ENCODE data around the gene AKAP8.
"Not testable (repeated sequence)": the region's sequence is repeated elsewhere in the genome, so short reads cannot be mapped to it uniquely, and the experiment has no call there.

The AKAP8 gene

GRCh38 chr19:15403151-15403531 is 23.6 kb upstream of the AKAP8 start:
- no peak for DNase-seq

DNA sequence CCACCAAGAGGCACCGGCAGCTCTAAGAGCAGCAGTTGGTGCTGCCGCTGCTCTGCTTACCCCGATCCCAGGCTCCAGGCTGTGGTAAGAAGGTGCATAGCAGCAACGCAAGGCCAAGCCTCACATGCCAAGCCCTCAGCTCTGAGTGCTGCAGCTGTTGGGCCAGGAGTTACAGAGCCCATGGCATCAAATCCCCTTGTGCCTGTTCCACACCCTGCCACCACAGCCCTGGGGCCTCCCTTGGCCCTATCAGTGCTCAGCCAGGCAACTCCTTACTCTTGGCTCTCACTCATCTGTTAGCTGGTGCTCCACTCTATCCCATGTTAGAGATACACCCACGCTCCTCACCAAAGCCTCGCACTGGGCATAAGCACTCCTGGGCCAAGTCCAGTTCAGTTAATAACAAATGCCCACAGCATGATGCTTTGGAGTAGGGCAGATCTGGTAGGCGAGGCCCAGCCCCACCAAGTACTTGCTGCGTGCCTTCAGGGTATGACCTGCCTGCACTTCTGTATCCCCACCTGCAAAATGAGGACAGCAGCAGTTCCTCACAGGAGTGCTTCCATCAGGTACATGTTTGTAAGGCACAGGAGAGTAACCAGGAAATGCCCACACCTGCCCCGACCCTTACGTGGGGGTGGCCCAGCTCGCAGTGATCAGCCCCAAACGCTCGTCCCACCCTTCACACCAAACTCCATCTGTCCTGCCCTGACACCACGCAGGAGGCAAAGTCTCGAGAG is 23.0 kb upstream of the AKAP8 start:
- no peak for DNase-seq

GRCh38 chr19:15401397-15401710 is 21.8 kb upstream of the AKAP8 start:
- DNase-seq = no peak

DNA sequence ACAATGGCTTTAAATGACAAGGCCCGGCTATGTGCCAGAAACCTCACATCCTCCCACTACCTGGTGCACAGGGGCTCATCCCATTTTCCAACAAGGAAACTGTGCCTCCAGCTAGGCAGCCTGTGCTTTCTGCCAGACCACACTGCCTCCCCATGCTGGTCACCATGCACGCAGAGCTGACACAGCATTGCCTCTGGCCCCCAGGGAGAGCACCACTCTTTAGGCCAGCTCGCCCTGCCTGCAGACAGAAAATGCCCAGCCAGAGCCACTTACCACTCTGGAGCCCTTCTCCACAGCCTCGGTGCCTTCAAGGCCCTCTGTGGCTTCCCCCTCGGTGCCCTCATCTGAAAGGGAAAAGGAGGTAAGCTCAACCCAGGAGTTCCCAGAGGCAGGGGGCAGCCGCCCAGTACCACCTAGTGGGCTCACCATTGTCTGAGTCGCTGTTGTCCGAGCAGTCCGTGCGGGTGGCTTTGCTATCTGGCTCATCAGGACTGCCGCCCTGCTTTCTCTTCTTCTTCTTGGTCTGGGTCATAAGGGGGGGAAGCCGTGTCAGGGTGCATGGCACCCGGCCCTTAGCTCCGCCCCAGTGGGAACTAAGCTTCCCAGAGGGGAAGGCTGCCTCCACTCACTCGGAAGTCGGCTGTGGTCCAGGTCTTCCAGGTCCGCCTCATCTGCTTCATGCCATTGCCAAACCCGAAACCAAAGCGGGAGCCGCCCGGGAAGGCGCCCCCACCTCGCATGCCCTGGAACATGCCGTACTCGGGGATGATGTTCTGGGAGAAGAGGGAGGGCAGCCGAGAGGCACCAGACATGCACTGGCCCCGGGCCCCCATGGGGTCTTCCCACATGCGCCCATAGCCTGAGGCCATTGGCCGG is 21.2 kb upstream of the AKAP8 start:
- no peak for DNase-seq

DNA sequence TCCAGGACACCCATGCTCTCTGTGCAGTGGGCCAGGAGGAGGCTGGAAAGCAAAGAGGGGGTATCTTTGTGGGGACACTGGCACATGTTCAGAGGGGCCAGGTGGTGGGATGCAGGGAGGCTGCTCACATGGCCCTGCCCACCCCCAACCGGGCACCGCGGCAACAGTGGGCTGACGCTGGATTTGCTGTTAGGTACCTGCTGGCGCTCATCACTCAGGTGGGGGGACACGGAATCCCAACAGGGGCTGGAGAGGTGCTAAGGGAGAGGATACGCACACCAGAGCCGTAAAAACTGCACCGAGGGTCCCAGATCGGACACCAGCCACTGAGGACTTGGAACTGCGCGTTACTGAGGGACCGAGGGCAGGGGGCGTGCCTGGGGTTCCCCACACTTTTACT is 20.0 kb upstream of the AKAP8 start:
- DNase-seq = no peak

GRCh38 chr19:15399234-15399515 is 19.6 kb upstream of the AKAP8 start:
- DNase-seq = no peak

DNA sequence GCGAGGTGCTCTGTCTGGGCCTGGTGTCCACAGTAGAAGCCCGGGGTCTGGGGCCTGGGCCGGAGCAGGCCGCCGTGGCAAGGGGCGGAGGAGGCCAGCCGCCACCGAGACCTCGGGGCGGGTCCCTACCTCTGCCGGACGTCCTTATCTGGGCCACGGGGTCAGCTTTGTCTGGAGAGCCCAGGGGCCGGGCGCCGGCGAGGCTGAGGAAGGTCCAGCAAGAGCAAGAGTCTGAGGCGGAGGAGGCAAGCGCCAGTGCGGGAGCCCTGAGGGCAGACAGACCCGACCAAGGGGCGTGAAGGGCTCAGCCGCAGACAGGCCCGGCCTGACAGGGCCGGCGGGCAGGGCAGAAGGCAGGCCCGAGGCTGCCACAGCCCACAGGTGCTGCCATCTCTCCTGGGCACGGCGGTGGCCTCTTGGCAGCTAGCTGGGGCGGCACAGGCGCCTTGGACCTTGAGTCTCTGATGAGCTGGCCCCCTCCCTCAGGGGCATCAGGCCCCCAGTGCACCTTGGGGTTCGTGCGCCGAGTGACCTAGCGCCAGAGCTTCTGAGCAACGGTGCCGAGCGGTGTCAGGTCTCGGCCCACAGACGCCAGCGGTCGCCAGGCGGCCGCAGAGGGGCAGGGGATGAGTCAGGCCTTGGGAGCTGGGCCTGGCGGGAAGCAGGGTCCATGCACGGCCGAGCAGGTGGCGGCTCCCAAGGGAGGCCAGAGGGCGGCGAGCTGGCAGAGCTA is 19.1 kb upstream of the AKAP8 start:
- no peak for DNase-seq

- DNase-seq = no peak
Observed at GRCh38 chr19:15397782-15398181, 18.2 kb upstream of the AKAP8 start.

- DNase-seq = no peak
Observed at GRCh38 chr19:15397236-15397635, 17.6 kb upstream of the AKAP8 start.

DNA sequence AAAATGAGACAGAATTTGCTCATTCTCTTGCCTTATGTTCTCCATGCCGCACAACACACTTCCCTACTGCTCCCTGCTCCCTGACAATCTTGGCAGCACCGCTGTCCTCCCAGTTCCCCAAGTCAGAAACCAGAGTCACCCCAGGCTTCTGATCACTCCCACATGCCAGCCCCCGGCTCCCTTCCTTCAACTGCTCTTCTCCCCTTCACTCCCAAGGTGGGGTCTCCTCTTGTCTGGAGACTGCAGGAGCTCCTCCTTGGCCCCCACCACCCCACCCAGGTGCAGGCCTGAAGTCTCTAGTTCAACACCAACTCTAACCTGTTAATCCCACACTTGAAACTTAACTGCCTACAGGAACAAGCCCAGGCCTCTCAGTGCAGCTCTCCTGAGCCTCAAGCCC is 16.8 kb upstream of the AKAP8 start:
- no peak for DNase-seq

DNA sequence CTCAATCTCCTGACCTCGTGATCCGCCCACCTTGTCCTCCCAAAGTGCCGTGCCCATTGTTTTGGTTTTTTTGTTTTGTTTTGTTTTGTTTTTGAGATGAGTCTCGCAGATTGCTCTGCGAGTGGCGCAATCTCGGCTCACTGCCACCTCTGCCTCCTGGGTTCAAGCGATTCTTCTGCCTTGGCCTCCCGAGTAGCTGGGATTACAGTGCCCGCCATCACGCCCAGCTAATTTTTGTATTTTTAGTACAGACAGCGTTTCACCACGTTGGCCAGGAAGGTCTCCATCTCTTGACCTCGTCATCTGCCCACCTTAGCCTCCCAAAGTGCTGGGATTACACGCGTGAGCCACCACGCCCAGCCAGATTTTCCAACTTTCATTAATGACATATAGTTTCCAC is 15.7 kb upstream of the AKAP8 start:
- DNase-seq = not testable (repeated sequence)

DNA sequence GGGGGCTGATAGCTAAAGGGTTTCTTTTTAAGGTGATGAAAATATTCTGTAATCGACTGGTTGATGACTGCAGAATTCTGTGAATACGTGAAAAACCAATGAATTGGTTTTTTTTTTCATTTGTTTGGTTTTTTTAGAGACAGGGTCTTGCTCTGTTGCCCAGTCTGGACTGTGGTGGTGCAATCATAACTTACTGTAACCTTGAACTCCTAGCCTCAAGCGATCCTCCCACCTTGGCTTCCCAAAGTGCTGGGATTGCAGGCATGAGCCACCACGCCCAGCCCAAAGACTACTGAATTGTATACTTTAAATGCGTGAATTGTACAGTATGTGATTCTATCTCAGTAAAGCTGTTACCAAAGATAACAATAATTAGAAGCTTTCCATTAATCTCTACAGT is 14.8 kb upstream of the AKAP8 start:
- DNase-seq = no peak

DNA sequence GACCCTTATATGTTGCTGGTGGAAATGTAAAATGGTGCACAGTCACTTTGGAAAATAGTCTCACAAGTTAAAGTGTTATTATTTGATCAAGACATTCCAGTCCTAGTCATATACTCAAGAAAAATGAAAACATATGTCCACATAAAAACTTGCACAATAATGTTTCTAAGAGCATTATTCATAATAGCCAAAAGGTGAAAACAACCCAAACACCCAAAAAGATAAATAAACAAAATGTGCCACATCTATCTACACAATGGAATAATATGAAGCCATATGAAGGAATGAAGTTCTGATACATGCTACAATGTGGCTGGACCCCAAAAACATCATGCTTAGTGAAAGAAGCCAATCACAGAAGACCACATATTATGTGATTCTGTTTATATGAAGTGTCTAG is 14.4 kb upstream of the AKAP8 start:
- no peak for DNase-seq

DNA sequence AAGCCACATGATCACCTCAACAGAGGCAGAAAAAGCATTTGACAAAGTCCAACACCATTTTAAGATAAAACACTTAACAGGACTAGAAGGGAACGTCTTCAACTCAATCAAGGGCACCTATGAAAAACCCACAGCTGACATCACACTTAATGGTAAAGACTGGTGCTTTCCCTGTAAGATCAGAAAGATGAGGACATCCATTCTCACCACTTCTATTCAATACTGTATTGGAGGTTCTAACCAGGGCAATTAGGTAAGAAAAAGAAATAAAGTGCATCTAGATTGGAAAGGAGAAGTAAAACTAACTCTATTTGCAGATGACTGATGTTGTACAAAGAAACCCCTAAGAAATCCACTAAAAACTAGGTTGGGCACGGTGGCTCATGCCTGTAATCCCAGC is 11.2 kb upstream of the AKAP8 start:
- no peak for DNase-seq

DNA sequence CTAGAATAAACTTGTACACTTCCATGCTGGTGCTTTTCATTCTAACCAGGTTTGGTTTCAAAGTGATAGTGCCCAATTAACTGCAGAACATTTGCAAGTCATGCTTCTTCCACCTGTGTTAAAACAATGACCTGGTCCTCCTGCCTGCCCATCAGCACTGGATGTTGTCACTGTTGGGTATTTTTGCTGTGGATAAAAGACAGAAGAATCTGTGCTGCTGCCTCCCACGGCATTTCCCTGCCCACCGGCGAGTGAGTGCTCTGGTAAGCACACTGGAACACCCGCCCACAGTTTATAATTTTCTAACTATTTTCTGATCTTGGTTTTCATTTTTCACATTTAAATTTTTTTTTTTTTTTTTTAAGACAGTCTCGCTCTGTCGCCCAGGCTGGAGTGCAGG is 2.3 kb upstream of the AKAP8 start:
- DNase-seq = no peak

GRCh38 chr19:15381429-15381828 is 1.8 kb upstream of the AKAP8 start:
- DNase-seq = no peak

DNA sequence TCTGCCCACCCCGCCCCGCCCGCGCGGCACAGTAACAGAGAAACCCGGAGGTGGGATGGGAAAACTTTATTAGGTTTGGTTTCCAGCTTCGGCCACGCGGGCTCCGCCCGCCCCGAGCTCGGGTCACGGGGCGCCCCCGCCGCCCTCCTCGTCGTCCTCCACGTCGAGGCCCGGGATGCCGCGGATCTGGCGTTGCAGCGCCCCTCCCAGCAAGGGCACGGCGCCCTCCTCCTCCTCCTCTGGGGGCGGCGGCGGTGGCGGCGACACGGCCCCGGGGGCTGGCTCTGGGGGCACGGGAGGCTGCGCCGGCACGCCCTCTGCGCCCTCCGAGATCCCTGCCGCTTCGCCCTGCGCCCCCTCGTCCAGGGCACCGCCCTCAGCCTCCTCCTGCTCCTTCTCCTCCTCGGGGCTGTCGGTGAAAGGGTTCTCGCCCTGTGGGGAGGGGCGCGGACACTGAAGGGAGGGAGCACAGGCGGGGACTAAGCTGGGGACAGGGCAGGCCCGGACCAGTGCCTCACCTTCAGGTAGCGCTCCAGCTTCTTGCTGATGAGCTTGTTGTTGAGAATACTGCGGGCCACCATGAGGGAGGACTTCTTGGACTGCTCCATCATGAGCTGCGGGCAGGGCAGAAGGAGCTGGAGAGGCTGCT is 536 bp upstream of the AKAP8 start:
- no peak for DNase-seq

- DNase-seq = peak; percentile 80
Observed at GRCh38 chr19:15378534-15379082, 979 bp downstream of the AKAP8 start.

- no peak for DNase-seq
Observed at GRCh38 chr19:15374796-15375440, 4.7 kb downstream of the AKAP8 start.

DNA sequence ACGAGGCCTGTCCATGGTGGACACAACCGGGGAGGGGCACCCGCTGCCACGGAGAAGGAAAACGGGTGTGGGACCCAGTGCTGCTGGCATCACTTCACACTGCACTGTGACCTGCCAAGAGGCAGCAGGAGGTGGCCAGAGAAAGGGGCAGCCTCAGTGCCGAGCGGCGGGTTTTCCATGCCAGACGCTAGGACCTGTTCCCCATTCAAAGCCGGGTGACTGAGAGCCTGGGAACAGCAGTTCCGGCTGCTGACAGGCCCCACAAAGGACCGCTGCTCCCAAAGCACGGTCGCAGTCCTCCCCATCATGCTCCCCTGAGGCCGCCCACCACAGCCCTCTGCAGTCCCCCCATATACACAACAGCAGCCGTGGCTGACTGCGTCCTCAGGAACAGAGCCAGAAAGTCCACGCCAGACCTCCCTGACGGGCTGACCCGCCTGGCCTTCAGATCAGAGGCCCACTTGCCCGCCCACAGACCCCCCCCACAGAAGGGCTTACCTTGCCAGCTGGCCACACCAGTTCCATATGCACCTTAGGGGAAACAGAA is 5.4 kb downstream of the AKAP8 start:
- no peak for DNase-seq

GRCh38 chr19:15373644-15374043 is 5.9 kb downstream of the AKAP8 start:
- DNase-seq = no peak

- no peak for DNase-seq
Observed at GRCh38 chr19:15372891-15373301, 6.7 kb downstream of the AKAP8 start.

DNA sequence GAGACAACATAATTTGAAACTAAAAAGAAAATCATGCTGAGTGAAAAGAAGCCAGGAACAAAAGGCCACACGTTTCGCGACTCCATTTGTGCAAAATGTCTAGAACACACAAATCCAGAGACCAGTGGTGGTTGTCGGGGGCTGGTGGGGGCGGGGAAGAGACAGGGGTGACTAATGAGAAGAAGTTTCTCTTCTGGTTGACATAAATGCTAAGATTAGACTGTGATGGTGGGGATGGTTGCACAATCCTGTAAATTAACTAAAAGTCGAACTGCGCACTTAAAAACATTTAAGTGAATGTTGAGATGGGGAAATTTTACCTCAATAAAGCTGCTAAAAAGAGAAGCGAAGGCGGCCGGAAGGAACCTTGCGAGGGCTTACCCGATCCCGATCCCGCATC is 7.1 kb downstream of the AKAP8 start:
- DNase-seq = no peak

Measured in activated CD8-positive, alpha-beta memory T cell treated with anti-CD3 and anti-CD28 coated beads for 24 hours (primary cell).